HG03097 (cell line): ENCODE results near the gene ZBTB7C.
A peak's percentile ranks its signal among the peaks of the same experiment; 100 is the strongest.

ENCODE experiments used
- ATAC-seq: cut with Tn5 transposase; IDR thresholded peaks from one replicate; pipeline ENCODE4 v1.9.1; 2021; ENCODE audit not compliant: unreplicated experiment, low FRiP score

ZBTB7C gene

DNA sequence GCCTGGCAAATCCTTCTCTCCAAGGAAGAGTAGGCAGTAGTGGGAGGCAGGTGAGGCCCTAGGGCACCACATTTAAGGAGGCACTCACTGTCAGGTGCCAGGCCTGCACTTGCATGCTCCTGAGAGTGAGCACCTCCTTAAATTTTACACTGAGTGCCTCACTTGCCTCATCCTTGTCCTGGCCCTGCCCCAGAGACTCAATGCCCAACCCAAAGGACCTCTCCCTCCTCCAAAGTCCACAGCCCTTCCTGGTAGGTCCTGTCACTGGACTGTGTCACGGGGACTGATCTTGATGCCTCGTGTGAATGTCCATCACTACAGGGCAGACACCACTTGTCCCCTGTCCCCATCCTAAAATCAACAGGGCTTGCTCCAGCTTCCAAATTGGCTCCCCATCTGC lies 235.6 kb downstream of the ZBTB7C start:
- no peak for ATAC-seq

DNA sequence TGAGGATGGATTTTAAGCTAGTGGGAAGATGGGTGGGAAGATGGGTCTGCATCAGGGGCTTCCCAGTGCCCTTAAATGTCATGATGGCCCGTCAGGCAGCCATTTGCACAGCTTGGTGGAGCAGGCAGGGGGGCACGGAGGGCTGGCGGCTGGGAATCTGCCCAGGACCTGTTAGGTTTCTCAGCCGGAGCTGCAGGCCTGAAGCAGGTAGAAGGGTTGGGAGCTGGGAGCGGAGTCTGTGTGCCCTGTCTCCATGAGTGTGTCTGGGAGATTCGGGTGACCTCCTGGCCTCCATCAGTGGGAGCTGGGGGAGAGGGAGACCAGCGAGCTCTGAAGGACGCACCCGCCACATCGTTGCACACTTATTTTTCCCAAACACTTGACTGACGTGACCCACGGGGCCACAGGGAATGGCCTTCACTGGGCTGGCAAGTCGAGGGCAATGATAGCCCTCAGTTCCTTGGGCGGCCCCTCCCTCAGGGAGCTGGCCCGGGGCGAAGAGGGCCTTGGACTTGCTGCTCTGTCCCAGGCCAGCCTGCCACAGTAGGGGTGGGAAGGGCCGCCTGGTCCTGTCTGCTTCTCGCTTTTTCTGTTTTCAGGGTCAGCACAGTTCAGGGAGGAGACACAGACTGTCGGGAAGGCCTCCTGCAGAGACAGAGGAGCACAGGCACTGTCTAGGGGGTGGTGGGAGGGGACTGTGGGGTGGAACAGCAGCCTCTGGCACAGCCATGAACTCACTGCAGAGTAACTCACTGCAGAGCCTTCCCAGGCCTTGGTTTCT lies 236.8 kb downstream of the ZBTB7C start:
- ATAC-seq, result no peak

DNA sequence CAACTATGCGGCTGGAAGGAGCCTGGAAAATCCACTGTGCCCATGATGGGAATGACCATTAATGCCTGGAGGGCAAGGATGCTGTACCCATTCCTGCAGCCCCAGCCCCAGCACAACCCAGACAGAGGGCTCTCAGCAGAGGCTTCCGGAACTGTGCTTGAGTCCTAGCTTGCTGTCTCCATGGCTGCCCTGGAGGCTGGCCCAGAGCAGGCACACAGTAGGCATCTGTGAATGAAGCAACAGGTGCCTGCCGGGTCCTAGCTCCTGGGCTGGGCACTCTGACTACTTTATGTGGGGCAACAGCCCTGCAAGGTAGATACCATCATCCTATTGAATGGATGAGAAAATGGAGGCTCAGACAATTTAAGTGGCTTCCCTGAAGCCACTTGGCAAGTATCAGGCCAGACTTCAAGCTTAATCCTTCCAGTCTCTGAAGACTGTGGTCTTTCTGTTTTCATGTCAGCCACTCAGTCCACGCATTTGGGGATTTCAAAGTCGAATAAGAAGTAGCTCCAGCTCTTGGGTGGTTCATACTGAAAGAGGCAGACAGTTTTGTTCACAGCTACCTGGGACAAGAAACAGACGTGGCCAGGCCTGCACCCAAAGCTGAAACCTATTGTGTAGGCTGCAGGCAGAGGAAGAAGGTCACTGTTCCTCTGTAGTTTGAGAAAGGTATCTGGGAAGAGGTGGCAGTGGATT lies 237.5 kb downstream of the ZBTB7C start:
- no peak for ATAC-seq

DNA sequence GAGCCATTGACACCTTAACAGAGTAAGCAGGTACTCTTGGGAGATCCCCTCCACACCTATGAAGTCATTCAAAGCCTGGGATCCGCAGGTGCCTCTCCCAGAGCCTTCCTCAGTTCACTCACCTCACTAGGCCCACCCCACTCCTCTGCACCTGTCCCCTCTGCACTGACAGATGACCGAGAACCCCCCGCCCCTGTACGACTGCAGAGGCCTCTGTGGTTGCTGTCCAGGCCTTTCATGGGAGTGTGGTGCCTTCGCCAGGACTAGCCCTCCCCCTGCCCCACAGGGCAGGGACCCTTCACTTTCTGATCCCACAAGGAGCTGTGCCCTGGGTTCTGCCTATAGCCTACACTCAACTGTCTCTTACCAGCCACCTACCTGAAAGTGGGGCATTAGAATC lies 238.5 kb downstream of the ZBTB7C start:
- no peak for ATAC-seq

DNA sequence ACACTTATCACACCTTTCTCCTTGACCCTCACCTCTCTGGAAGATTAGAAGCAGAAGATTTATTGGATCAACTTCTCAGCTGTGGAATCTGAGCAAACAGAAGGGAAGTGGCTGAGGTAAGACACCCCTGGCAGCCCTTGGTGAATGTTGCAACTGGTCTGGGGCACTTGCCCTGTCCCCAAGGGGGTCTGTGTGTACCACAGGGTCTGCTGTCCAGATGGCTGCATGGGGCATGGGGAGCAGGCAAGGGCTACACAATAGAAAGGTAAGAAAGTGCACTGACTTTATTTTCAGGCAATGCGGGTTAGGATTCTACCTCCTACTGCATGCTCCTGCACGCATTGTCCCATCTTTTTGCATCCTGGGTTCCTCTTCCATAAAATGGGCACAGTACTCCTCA lies 240.3 kb downstream of the ZBTB7C start:
- ATAC-seq, result no peak

DNA sequence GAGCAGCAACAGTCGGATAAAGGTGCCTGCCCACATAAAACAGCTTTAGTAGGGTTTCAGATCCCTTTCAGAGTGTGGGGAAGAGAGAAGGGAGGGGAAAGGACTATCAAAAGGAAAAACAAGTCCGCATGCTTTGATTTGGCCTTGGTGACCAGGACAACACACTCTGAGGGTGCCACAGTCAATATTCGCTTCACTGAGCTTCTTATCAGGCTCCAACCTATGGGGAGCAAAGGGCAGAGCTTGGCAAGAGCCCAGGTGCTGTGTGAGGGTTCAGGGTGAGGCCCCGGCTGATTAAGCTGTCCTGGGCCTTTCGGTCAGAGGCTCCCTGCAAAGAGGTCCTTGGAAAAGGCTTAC lies 241.3 kb downstream of the ZBTB7C start:
- ATAC-seq, result no peak

DNA sequence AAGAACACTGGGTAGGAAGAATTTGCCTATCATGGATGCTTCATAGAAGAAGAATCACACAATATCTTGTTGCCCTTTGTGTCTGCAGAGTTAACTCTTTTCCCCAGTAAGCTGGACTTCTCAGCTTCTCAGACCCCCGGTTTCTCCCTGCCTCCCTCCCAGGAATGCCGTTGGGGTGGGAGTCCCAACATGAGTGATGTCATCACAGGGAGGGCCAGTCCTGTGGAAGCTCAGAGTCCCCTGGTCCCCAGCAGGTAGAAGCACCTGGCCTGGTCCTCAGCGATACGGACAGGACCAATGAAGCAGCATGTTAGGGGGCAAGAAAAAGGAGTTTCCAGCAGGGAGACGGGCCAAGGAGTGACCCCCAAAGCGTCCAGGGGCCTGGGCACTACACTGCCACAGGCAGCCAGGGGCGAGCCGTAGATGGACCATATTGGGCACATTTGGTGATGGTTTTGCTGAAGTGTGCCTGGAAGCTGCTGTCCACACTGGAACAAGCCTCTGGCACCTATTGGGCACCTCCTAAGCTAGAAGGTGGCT lies 242.8 kb downstream of the ZBTB7C start:
- no peak for ATAC-seq

DNA sequence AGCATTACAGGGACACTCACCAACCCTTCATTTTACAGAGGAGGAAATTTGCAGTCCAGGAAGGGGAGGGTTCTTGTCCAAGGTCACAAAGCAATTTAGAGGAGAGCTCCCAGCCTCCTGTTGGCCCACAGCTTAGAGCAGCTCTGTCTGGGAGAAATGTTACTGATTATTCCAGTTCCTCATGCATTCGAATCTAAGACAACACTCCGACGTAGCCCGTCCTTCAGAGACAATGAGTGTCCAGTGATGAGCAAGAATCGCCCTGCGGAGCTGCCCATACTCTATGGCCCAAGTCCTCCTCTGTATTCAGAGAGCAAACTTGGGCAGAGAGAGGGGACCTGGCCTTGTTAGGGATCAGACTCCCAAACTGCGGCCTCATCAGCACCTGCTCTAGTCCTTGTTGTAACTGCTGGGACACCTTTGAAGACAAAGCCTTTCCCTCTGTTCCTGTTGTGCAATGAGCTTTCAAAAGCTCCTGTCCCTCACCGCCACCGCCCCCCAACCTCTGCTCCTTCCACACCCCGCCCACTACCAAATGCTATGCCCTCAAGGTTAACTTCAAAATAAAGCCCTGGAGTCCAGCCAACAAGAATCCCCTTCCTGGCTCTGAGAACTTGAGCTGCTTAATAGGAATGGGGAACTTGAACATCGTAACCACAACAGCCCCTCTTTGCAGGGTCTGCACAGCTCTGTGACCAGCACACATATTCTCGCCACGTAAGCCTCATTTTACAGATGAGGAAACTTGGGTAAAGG lies 243.9 kb downstream of the ZBTB7C start:
- no peak for ATAC-seq

DNA sequence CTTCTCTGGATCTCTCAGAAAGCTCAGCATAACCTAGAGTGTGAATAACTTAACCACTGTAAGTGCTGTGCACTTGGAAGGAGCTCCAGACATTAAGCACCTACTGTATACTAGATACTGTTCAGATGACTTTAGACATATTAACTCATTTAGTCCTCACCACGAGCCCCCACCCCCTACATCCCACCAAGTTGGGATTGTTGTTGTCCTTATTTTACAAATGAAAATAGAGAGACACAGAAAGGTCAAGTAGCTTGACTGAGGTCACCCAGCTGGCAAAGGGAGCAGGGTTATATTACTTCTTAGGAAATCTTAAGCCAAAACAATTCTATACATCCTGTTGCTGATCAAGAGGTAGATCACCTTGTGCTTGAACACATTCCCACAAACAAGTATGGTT lies 244.5 kb downstream of the ZBTB7C start:
- no peak for ATAC-seq

DNA sequence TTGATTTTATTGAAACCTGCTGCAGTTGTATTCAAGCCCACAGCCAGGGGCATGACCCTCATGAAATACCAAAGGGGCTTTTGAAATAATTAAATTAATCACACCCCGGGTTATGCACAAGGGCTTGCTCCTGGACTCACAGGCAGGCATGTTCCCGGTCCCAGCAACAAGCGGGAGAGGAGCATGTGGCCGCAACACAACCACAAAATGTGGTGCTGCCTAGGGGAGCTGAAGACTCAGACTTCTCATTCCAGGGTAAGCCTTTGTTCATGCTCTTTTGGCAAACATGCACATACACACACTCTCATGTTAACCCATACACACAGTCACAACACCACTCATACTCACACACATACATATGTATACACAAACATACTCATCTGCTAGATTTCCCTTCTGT lies 245.1 kb downstream of the ZBTB7C start:
- no peak for ATAC-seq

DNA sequence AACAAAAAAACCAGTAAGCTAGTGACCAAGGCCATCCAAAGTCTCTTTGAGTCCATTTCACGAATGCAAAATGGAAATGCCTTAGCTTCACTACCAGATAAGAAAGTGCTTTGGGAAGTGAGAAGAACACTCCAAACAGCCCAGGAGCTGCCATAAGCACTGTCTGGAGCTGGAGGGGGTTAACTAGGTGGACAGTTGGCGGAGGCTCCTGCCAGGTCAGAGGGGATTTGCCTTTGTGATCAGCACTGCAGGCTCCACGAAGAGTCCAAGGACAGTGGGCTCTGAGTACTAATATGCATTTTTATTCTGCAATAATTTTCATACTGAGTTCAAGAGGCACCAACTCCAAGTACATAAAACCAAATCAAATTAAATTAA lies 245.5 kb downstream of the ZBTB7C start:
- no peak for ATAC-seq

DNA sequence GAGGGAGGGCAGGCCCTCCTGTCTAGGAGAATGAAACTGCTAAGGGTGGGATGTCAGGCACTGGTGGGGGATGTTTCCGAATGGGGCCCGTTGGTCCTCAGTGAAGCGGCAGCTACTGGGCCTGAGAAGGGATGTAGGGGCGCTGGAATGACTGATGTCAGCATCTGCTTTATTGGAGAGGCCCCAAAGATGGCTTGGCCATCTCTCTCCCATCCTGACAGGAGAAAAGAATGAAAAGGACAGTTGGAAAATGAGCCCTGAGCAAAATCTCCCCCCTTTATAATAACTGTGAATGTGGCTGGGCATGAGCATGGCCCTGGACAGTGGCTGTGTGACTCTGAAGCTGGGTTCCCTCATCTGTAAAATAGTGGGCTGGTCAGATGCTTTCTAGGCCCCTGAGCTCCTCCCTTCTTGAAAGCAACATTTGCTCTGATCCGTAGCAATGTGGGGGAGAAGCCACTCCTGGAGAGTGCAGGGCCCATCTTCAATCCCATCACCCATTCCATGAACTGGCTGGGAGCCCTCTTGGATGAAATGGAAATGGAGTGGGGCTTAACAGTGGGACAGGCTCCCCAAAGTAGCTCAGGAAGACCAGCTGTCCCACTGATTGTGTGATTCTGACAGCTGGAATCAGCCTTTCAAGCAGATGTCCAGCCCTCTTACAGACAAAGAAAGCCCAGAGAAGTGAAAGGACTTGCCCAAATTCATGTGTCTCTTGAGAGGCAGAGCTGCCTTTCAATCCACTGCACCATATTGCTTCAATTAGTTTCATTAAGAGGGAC lies 246.0 kb downstream of the ZBTB7C start:
- no peak for ATAC-seq

DNA sequence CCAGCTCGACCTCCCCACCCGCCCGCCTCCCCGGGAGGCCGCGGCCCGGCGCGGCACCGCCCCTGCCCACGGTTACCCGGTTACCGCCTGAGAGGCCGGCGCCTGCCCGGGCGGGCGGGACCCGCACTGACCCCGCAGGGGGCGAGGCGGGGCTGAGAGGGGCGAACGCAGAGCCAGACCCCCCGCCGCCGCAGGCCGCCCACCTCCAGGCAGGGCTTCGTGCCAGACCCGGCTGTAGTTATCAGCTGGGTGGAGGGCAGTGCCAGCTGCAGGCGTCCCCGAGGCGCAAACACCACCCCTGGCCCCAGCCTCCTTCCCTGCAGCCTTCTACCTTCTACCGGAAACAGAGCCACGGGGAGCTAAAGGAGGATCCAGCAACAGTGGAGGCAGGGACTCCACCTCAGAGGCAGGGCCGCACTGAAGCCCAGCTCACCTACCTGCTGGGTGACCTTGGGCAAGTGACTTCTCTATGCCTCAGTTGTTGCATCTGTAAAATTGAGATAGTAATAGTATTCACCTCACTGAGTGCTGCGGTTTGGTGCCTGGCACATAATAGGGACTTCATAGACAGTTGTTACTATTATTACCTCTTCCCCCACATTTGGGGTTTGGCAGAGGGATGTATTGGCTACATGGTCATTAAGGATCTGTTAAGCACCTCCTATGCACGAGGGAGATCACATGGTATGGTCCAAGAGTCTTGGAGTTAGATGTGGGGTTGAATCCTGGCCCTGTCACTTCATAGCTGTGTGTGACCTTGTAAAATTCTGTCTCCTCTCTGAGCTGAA lies 247.1 kb downstream of the ZBTB7C start:
- ATAC-seq, result peak; percentile 20

DNA sequence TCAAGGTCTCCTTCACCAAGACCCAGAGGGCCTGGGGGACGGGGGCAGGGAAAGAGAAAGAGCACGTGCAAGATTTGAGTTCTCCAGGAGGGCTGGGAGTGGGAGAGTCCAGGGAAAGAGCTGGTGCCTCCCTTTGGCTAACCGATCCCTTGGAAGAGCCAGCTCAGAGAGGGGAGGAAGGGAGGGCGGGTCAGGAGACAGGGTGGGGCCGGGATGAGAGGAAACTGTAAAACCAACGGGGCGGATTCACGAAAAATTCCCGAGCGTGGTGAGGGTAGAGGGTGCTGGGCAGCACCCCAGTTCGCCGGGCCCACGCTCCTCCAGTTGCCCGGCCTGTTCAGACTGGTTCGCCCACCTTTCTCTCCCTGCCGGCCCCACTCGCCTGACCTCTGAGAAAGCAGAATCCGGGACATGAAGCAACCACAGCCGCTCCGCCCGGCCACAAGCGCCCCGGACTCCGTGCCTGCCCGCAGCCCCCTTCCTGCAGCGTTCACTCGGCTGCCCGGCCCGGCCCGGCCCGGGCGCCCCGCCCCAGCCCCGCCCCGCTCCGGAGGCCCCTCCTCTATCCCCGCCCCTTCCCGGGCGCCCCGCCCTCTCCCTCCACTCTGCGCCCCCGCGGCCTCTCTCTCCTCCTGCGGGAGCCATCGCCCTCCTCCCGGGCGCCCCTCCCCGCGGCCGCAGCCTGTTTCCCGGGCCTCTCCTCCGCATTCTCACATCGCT lies 247.8 kb downstream of the ZBTB7C start:
- ATAC-seq, result peak; percentile 56

DNA sequence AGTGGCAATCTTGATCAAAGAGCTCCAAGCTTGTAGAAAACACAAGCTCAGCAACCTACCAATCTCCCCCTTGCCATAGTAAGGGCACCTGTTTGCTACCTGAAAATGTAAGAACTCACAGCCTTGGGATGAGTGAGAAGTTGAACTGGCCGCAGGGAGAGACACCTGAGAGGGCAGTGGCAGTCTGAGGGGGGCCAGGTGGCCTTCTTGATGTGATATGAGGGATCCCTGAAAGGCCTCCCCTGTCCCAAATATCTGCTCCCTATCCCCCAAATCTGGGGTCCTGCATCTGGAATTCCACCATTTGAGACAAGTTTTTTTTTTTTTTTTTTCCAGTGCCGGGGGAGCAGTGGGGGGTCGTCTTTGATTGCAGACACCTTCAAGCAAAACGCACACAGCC lies 248.6 kb downstream of the ZBTB7C start:
- ATAC-seq, result no peak

DNA sequence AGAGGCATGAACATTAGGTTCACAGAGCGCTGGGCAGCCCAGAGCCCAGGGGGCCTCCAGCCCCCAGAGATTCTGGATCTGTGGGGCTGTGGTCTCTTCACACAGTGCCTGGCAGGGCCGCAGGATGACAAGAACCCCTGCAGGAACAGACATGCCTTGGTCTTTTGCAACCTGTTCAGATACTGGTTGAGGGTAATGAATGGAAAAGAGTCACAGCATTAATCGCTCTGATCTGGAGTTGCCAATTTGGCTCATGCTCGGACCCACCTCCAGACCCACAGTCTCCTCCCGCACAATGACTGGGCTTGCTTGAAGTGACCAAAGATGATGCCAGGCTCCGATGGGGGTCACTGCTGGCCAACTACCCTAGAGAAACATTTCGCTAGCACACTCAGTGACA lies 249.4 kb downstream of the ZBTB7C start:
- ATAC-seq, result no peak

DNA sequence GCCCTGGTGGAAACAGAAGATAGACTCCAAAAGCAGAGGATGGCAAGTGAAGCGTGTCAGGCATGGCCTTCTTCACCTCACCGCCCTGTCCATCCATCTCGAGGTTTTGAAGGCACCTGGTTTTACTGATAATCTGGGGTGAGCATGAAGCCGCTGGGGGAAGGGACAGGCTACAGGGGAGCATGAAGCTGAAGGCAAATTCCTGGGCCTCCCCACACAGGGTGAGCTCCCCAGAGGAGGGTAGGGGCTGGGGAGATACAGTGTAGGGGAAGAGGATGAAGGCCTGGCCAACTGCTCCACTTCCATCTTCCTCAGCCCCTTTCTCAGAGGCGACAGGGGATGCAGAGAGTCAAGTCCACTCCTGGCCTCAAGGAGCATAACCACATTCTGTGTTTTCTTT lies 250.5 kb downstream of the ZBTB7C start:
- no peak for ATAC-seq

DNA sequence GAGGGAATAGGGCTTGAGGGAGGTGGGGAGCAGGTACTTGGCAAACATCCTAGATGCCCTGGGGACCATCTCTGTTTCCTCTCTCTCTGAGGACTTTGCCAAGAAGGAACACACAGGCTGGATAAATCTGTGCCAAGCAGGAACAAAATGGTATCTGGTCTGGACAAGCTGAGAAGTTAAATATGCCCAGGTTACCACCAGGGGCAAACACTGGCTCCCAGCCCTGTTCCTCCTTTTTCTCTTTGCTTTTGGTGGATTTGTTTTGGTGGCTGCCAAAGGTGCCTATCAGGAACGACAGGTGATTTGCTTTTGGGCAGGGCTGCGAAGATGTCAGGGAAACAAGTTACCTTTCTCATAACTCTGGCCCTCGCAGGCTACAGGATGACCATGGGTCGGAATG lies 251.2 kb downstream of the ZBTB7C start:
- ATAC-seq, result no peak

DNA sequence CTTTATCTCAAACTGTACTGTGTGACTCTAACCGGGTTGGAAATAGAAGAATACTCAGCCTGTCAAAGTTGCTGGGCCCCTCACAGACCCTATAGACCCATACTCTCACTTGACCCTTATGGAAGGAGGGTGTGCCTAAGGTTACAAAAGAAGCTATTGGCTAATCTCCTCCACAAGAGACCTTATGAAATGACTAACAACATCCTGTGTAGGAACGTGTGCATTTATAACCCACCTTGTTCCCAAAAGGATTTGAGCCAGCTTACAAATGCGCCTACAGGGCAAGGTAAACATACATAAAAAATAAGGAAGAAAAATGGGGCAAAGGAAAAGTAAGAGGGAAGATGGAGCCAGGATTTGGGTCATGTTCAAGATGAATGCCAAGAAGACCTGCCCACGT lies 253.3 kb downstream of the ZBTB7C start:
- ATAC-seq, result no peak
